Hepatocyte (in vitro differentiated cells): ENCODE measurements around the gene SPATA31E1.
"Not testable (repeated sequence)": the region's sequence is repeated elsewhere in the genome, so short reads cannot be mapped to it uniquely, and the experiment has no call there.

Experiments used
- EZH2 ChIP-seq: fragments of 200-600 bp; sonication (generic); IDR thresholded peaks from 2 replicates; pipeline ENCODE4 v1.6.1; 2016; ENCODE audit warnings: antibody characterized with exemption, mild to moderate bottlenecking, borderline replicate concordance
- EZH2phosphoT487 ChIP-seq: fragments of 200-600 bp; sonication (generic); IDR thresholded peaks from one replicate; pipeline ENCODE4 v1.6.1; 2018; ENCODE audit warnings: antibody characterized with exemption, mild to moderate bottlenecking, low read depth, moderate library complexity; ENCODE audit not compliant: unreplicated experiment, severe bottlenecking
- TF ChIP-seq, protein P1 (sequence below): fragments of 200-600 bp; sonication (generic); IDR thresholded peaks from 2 replicates; pipeline ENCODE4 v1.5.1; 2016; ENCODE audit warnings: antibody characterized with exemption, mild to moderate bottlenecking; ENCODE audit not compliant: poor library complexity

- TF ChIP-seq, protein P1, sequence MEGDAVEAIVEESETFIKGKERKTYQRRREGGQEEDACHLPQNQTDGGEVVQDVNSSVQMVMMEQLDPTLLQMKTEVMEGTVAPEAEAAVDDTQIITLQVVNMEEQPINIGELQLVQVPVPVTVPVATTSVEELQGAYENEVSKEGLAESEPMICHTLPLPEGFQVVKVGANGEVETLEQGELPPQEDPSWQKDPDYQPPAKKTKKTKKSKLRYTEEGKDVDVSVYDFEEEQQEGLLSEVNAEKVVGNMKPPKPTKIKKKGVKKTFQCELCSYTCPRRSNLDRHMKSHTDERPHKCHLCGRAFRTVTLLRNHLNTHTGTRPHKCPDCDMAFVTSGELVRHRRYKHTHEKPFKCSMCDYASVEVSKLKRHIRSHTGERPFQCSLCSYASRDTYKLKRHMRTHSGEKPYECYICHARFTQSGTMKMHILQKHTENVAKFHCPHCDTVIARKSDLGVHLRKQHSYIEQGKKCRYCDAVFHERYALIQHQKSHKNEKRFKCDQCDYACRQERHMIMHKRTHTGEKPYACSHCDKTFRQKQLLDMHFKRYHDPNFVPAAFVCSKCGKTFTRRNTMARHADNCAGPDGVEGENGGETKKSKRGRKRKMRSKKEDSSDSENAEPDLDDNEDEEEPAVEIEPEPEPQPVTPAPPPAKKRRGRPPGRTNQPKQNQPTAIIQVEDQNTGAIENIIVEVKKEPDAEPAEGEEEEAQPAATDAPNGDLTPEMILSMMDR: not testable (repeated sequence)
- not testable (repeated sequence) for TF ChIP-seq EZH2, EZH2phosphoT487
Observed at GRCh38 chr9:87851186-87851585, 31.5 kb upstream of the SPATA31E1 start.
